Fibroblast of skin of left biceps (primary cell): ENCODE measurements around the gene MKKS.

Experiments used
- DNase-seq, 2 experiments: peaks; one replicate each; pipeline ENCODE4 v3.0.0-alpha.2; 2013; ENCODE audit warnings: low read depth in 2 of 2

The MKKS gene

GRCh38 chr20:10433623-10434466, at the start of gene MKKS:
TSS of gene MKKS (minus strand) at chr20:10434222. CDS start at chr20:10413514, 20,708 bp downstream.
- DNase-seq, result peak; percentile 74 to 79

GRCh38 chr20:10483691-10484090, 49.7 kb upstream of the MKKS start:
- DNase-seq, result no peak

- no peak for DNase-seq
Observed at GRCh38 chr20:10481676-10482075, 47.7 kb upstream of the MKKS start.

- no peak for DNase-seq
Observed at GRCh38 chr20:10478930-10479329, 44.9 kb upstream of the MKKS start.

- no peak for DNase-seq
Observed at GRCh38 chr20:10478205-10478604, 44.2 kb upstream of the MKKS start.

DNA sequence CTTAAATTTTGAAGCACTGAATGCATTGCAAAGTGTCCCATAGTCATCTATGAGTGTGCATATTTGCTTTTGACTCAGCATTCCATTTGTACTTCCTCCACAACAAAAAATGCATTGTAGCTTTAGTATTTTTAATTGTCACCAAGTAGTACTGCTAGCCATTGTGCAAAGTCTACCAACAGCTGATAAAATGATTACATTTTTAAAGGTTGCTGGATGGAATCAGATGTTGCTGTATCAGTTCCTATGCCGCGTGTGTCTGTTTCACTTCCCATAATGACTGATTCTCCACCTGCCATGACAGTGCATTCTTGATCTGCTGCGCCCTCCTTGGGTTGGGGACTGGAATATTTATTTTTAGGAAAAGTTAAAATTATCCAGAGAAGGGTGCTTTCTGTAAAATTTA, 42.3 kb upstream of the MKKS start:
- DNase-seq, result no peak

GRCh38 chr20:10475225-10475624, 41.2 kb upstream of the MKKS start:
- DNase-seq, result no peak

- DNase-seq, result no peak
Observed at GRCh38 chr20:10474606-10475184, 40.7 kb upstream of the MKKS start.

GRCh38 chr20:10472871-10473270, 38.8 kb upstream of the MKKS start:
- no peak for DNase-seq

- DNase-seq, result no peak
Observed at GRCh38 chr20:10470276-10470675, 36.3 kb upstream of the MKKS start.

GRCh38 chr20:10469599-10469998, 35.6 kb upstream of the MKKS start:
- peak; percentile 50 to 57 for DNase-seq

- DNase-seq, result no peak
Observed at GRCh38 chr20:10469056-10469455, 35.0 kb upstream of the MKKS start.

GRCh38 chr20:10468340-10468845, 34.4 kb upstream of the MKKS start:
- no peak for DNase-seq

DNA sequence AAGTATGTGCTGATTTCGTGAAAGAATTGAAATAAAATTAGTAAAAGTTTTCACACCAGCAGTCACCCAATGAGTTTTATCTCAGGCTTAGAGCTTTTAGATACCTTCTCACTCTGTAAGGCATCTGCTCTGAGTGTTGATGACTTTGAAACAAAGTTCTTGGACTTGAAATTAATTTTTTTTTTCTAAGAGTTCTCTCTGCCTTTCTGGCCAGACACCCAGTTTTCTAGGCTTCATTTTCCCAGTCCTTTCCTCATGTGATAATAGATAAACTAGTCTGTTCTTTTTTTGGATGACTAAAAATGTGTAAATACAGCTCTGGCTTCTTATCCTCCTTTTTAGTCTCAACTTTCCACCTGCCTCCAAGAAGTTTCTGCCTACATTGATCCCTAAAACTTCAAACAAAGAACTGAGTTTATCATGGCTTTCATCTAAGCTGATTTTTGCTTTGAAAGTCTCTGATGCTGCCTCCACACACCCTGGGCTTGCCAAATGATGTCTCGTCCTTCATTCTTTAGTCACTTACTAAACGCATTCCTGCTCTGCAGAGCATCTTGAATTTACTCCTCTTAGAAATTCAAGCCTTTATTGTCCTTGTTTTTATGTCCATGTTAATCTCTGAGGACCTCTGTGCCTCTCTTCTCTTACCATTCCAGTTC, 33.8 kb upstream of the MKKS start:
- no peak for DNase-seq

DNA sequence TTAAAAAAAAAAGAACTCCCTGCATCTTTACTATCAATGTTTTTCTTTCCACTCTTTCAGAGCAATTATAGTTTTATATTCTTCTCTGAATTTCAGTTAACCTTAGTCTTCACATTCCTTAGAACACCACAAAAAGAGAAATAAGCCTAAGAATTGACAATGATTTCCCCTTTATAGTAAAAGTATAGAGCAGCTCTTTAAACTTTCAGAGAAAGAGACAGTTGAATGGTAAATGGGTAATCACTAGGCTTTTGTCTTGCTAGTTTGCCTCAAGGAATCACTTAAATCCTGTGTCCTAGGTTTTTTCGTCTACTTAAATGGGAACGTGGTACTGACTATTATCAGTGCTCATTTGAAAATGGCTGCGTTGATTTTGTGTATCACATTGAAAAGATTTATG, 32.8 kb upstream of the MKKS start:
- DNase-seq, result no peak

DNA sequence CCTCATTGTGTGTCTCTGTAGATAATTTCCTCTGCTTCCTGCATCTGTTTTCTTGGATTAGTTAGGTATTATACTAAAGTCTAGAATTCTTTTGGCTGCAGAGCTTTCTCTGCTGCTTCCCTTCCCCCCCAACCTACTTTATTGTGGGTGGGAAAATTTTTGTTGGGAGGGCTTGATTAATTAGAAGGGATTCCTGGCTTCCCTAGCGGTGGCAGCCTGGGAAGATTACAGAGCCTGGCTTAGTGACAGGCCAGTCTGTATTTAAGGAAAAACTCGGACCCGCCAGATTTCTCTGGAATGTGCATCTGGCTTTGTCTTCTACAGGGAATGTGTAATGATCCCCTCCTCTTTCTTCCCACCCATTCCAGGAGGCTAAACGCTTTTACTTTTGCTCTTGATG, 32.3 kb upstream of the MKKS start:
- DNase-seq, result no peak

DNA sequence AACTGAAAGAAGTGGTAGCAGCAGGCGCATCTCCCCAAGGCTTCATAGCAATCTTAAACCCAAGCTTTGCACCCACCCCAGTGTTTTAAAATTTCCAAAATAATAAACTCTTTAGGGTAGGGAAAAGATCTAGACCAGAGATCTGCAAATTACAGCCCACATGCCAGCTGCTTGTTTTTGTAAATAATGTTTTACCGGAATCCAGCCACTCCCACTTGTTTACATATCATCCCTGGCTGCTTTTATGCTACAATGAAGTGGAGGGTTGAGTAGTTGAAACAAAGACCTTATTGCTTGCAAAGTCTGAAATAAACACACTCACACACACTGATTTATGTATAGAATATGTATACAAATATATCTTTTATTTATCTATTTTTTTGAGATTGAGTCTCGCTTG, 31.1 kb upstream of the MKKS start:
- DNase-seq, result no peak

DNA sequence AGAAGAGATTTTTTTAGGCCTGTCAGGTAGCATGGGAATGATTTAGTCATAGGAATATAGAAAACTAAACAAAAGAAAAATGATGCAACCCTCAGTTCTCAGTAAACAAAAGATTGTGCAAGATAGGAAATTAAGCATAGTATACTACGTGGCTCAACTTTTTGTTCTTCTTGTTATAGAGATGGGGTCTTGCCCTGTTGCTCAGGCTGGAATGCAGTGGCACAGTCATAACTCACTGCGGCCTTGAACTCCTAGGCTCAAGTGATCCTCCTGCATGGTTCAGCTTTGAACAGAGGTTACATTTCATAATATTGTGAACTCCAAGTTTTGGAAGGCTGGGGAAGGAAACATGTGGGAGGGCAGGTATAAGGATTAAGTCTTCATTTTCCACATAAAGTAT, 29.6 kb upstream of the MKKS start:
- DNase-seq, result no peak

- no peak for DNase-seq
Observed at GRCh38 chr20:10462516-10462915, 28.5 kb upstream of the MKKS start.

DNA sequence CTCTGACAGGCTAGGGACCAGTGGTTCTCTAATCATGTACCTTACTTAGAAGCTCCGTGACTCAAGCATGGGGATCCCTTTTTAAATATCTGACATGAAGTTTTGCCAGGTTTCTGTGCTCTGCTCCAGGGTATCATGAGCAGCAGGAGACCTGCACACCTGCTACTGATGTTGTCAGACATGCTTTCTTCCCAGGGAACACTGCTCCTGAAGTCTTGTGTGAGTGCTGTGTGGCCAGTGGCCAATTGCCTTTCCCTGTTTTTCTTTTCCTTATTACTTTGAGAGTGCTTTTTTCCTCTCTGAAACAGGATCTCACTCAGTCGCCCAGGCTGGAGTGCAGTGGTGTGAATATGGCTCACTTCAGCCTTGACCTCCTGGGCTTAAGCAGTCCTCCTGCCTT, 27.5 kb upstream of the MKKS start:
- no peak for DNase-seq

DNA sequence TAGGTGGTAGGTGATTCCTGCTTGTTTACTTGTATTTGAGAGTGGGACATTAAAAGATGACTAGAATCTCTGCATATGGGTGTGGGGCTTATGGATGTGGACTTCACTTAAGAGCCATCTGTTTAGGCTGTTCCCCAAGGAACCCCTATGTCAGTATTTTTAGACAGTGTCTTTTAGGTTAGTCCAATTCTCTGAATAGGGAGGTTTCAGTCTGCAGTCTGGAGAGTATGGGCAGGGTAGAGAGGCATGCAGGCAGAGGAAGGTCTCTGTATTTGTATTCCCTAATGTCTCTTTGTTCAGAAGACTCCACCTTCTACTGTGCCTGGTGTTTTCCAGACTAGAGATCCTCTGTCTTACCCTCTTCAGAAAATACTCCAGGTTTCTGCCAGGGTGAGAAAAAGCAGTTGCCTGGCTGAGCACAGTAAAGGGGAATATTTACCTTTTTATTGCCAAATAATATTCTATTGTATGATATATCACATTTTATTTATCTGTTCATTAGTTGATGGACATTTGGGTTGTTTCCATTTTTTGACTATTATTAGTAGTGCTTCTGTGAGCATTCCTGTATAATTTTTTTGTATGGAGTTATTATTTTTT, 20.2 kb upstream of the MKKS start:
- DNase-seq, result no peak

GRCh38 chr20:10453241-10453640, 19.2 kb upstream of the MKKS start:
- no peak for DNase-seq
